ENCODE data around the gene ANKS1A.

The ANKS1A gene

GRCh38 chr6:35018182-35018519 is 129.1 kb downstream of the ANKS1A start:
- DNase-seq (ENCODE audit: low read depth in 2 of 3, low spot score in 2 of 3): no peak

- DNase-seq (ENCODE audit: low read depth in 2 of 3, low spot score in 2 of 3): no peak
Measured at GRCh38 chr6:35018746-35019145, 129.7 kb downstream of the ANKS1A start.

- no peak for DNase-seq (ENCODE audit: low read depth in 2 of 3, low spot score in 2 of 3)
Measured at GRCh38 chr6:35019171-35019570, 130.1 kb downstream of the ANKS1A start.

DNA sequence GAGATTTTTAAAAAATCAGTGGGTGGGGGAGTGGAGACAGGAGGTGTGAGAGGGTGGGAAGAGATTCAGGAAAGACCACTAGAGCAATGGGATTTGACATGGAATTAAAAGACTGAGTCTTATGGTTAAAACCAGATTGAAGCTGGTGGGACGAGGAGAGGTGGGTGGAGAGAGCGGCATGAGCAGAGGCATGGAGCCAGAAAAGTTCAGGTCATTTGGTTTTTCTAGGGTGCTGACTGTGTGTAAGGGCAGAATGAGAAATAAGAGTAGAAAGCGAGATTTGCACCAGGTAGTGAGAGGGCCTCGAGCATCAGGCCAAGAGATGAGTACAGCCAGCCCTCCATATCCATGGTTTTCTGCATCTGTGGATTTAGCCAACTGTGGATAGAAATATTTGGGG is 130.8 kb downstream of the ANKS1A start:
- no peak for DNase-seq (ENCODE audit: low read depth in 2 of 3, low spot score in 2 of 3)

- DNase-seq (ENCODE audit: low read depth in 2 of 3, low spot score in 2 of 3): no peak
Measured at GRCh38 chr6:35021004-35021403, 131.9 kb downstream of the ANKS1A start.

DNA sequence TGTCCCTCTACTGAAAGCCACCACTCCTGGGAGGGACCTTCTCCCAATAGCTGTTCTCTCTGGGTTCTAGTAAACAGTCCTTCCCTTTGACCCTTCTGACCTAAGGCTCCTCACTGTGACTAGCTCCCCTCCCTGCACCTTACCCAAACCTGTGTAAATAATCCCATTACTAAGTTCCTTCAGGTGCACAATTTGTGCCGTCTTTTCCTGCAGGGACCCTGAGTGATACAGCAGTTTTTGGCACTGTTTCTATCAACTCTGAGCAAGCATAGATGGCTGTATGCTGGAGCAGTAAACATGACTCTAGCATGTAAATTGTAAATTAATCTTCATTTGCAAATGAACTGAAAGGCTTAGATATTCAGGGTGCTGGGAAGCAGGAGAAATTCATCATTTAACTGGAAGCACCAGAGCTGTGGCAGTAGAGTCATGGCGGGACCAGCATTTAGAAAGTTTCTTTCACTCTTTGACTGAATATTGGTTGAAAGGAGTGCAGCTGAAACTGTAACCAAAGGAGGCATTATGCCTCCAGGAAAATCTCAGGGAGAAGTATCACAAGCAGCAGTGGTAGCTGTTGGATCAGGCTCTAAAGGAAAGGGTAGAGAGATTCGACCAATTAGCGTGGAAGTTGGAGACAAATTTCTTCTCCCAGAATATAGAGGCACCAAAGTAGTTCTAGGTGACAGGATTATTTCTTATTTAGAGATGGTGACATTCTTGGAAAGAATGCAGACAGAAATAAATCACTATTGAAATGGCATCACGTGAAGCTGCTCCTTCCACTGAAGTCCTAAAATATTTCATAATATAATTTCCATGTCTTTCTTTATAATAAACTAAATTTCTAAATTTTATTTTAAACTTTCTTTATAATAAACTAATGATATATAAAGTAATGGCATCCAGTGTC is 134.3 kb downstream of the ANKS1A start:
- DNase-seq (ENCODE audit: low read depth in 2 of 3, low spot score in 2 of 3): no peak

DNA sequence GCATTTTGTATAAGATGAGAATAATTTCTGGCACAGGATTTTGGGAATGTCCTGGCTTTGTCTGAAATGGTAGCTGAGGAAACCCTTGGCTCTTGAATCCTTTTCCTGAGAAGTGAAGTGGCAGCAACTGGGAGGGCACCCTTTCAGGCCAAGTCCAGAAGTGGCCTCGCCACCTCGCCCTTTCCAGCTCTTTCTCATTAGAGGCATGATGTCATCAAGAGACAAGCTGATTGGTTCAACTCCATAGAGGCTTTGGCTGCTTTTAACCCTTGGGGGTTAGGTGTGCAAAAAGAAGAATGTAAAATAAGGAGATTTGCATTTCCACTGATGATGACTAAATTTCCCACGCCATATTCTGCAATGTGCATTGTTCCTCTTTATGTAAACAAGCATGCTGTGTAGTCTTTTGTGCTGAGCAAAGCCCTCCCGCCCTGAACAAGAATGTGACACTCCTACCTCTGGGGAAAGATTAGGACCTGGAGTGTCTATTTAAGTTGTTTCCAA is 135.5 kb downstream of the ANKS1A start:
- DNase-seq (ENCODE audit: low read depth in 2 of 3, low spot score in 2 of 3): no peak

GRCh38 chr6:35025232-35026188 is 136.5 kb downstream of the ANKS1A start:
- DNase-seq (ENCODE audit: low read depth in 2 of 3, low spot score in 2 of 3): no peak

DNA sequence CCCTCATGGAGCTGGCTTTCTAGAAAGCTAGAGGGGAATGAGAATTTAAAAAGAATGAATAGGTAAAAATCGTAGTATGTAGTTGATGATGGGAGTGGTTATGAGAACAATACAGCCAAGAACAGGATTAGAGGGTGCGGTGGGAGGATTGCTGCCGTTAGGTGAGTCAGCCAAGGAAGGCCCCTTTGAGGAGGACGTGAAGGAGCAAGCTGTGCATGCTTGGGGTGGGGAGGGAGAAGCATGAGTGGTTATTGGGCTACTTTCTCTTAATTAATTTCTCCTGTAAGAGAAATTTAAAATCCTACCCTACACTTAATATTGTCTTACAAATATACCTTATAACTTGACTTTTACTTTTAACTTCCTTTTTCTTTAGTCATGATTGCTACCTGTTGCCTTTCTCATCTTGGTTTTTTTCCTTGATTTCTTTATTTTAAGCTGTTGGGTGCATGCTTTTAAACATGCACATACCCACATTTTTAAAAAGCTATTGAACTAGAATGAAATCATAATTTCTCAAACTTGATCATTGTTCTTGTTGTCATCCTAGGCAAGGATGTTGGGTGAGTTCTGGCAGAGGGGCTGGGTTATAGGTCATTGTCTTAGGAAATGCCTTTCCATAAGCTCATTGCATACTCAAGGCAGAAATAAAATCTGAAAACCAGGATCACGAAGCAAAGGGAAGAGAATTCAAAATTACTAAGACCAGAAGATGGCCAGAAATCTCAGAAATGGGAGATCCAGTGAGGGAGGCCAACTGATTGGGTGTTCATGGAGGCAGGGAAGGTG is 137.6 kb downstream of the ANKS1A start:
- no peak for DNase-seq (ENCODE audit: low read depth in 2 of 3, low spot score in 2 of 3)

- DNase-seq (ENCODE audit: low read depth in 2 of 3, low spot score in 2 of 3): no peak
Measured at GRCh38 chr6:35027807-35028206, 138.8 kb downstream of the ANKS1A start.

DNA sequence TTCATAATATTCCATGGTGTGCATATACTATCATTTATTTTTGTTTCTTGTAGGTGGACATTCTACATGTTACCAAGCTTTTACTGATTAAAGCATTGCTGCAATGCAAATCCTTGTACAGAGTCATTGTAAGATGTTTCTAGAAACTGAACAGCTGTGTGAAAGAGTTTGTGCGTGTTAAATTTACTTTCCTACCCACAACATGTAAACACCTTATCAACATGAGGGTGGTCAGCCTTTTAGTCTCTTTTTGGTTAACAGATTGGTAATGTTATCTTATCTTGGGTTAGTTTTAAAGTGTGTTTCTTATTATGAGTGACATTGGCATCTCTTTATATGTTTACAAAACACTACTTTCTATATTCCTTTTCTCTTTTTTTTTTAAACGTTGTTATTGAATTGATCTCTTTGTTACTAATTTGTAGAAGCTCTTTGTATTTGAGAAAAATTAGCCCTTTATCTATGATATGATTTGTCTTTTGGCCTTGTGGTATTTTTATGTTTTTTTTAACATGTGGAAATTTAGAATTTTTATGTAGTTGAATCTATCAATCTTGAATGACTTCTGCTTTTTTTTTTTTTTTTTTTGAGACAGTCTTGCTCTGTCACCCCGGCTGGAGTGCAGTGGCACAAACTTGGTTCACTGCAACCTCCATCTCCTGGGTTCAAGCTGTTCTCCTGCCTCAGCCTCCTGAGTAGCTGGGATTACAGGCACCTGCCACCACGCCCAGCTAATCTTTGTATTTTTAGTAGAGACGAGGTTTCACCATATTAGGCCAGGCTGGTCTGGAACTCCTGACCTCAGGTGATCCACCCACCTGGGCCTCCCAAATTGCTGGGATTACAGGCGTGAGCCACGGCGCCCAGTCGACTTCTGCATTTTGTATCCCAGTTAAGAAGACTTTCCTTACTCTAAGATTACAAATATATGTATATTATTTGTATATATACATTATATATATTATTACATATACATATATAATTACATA is 140.0 kb downstream of the ANKS1A start:
- DNase-seq (ENCODE audit: low read depth in 2 of 3, low spot score in 2 of 3): no peak

DNA sequence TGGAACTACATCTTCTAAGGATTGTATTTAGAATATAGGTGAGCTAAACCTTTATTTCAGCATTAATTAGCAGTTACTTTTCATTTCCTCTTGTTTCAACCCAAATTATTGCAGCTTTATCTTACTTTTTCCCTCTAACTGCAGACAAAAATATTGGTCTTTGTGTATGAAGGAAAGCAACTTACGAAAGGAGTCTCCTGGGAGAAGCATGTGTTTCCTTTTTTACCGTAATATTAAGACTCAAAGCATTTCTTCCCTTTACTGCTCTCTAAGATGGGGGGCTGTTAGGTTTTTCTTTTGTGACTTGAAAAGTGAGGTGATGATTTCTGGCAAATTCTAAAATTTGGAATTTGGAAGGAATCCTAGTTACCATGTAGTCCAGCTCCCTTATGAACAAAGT is 141.0 kb downstream of the ANKS1A start:
- DNase-seq (ENCODE audit: low read depth in 2 of 3, low spot score in 2 of 3): no peak

- DNase-seq (ENCODE audit: low read depth in 2 of 3, low spot score in 2 of 3): no peak
Measured at GRCh38 chr6:35031611-35032529, 142.8 kb downstream of the ANKS1A start.

DNA sequence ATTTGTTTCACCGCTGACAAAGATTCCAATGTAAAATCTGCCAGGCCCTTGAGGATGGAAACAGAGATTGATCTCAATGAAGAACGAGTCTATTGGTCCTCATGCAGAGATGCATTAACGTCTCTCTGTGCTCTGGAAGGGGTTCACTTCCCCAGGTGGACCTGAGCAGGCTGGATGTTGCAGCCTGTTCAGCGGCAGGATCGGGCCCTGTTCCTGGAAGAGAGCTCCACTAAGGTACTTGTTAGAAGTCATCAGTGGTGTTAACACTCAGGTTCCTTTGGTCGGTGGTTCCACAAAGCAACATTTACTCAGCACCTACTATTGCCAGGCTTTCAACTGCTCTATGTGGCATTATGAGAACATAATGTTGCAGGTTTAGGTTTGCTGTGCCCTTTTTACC is 144.6 kb downstream of the ANKS1A start:
- no peak for DNase-seq (ENCODE audit: low read depth in 2 of 3, low spot score in 2 of 3)

GRCh38 chr6:35034411-35035191 is 145.5 kb downstream of the ANKS1A start:
- no peak for DNase-seq (ENCODE audit: low read depth in 2 of 3, low spot score in 2 of 3)

DNA sequence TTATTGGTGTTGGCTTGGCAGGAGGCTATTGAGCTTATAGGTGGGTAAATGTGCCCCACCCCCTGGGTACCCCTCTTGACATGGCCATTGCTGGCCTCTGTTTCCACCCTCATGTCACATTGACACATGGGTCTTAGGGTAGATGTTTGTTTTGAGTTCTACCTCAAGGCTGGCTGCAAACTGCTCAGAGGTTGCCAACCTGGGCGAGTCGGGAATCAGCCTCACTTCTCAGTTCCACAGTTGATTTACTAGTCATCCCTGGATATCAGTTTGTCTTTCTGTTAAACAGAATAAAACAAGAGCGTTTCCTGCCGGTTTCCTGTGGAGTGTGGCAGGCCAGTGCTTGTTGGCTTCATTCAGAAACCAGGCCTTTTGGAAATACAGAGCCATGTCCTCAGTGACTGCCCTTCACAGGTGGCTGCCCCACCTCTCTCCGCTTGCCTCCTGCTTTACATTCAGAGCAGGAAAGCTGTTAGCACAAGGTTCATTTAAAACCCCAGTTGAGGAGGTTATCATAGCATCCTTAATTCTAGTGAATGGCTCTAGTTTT is 146.5 kb downstream of the ANKS1A start:
- no peak for DNase-seq (ENCODE audit: low read depth in 2 of 3, low spot score in 2 of 3)

DNA sequence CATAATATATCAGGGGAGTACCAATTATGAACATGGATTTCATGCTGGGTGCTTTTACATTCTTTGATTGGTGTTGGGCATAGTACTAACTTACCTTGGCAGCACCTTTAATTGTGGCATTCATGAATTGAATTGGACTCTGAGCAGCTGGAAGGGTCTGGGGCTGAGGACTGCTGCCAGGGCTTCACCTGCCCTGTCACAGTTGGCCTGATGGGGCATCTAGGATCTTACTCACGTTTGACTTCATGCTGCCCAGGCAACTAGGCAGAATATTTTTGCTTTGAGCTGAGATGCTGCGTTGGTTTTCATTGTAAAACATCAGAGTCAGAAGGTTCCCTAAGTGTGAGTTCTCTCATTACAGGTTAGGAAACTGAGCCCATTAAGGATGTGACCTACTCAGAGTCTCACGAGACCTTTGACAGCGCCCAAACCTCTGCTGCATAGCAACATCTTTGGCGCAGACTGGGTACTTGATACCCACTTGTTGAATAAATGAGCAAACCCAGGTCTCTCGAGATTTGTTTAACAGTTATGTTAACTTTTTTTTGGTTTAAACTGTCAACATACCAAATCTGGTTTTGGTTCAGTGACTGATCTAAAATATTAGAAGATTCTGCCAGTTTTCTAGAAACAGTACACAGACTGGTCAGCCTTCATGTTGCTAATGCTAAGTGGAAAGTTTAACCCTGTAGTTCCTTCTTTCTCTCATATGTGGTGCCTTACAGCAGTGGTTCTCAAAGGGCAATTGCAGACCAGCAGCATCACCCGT is 147.2 kb downstream of the ANKS1A start:
- no peak for DNase-seq (ENCODE audit: low read depth in 2 of 3, low spot score in 2 of 3)
